Neural cell (in vitro differentiated cells): ENCODE data around the gene FGF16. TPM values are rescaled to one million over a fixed set of nuclear protein-coding genes. Genes with fewer than 3 reads are reported as not detected.

Experiments used
- H2AFZ ChIP-seq: fragments of 200-600, 300-800 bp; sonication (generic), shearing (Covaris generic); 2 replicates; pipeline ENCODE4 v1.6.0; 2014; ENCODE audit warnings: low read depth, mild to moderate bottlenecking, antibody characterized with exemption, low read length, moderate library complexity
- H3F3A ChIP-seq: fragments of 200-600 bp; shearing (Covaris generic); 2 replicates; pipeline ENCODE4 v1.6.1; 2016; ENCODE audit warnings: mild to moderate bottlenecking, moderate library complexity, mixed read lengths, antibody characterized with exemption, low read length; ENCODE audit not compliant: insufficient read depth, poor library complexity, severe bottlenecking
- H3K27ac ChIP-seq: fragments of 200-600, 300-800 bp; sonication (generic), shearing (Covaris generic); 2 replicates; pipeline ENCODE4 v1.5.1; 2014; ENCODE audit warnings: mild to moderate bottlenecking, low read length, moderate library complexity
- H3K27me3 ChIP-seq: fragments of 300-800, 200-600 bp; sonication (generic), shearing (Covaris generic); 2 replicates; pipeline ENCODE4 v1.6.0; 2014; ENCODE audit warnings: mild to moderate bottlenecking, low read depth, low read length, moderate library complexity; ENCODE audit not compliant: insufficient read depth
- H3K36me3 ChIP-seq: fragments of 300-800, 200-600 bp; sonication (generic), shearing (Covaris generic); 2 replicates; pipeline ENCODE4 v1.5.1; 2014; ENCODE audit warnings: mild to moderate bottlenecking, antibody characterized with exemption, low read length, moderate library complexity; ENCODE audit not compliant: insufficient read depth
- H3K4me2 ChIP-seq: fragments of 300-800, 200-600 bp; sonication (generic), shearing (Covaris generic); 2 replicates; pipeline ENCODE4 v1.6.0; 2014; ENCODE audit warnings: mild to moderate bottlenecking, low read length
- H3K4me3 ChIP-seq: fragments of 300-800, 200-600 bp; sonication (generic), shearing (Covaris generic); 2 replicates; pipeline ENCODE4 v1.5.1; 2014; ENCODE audit warnings: mild to moderate bottlenecking, low read length, moderate library complexity
- H3K79me2 ChIP-seq: fragments of 200-600 bp; shearing (Covaris generic); replicated peaks from 2 replicates; pipeline ENCODE4 v1.6.0; 2014; ENCODE audit warnings: mild to moderate bottlenecking, low read length, moderate library complexity; ENCODE audit not compliant: insufficient read depth
- H3K9ac ChIP-seq: fragments of 300-800, 200-600 bp; sonication (generic), shearing (Covaris generic); 2 replicates; pipeline ENCODE4 v1.6.1; 2016; ENCODE audit warnings: mild to moderate bottlenecking, low read length, mixed read lengths
- H3K9me2 ChIP-seq: fragments of 200-600 bp; shearing (Covaris generic); 2 replicates; pipeline ENCODE4 v1.6.1; 2016; ENCODE audit warnings: mild to moderate bottlenecking, low read length, mixed read lengths; ENCODE audit not compliant: insufficient read depth
- H3K9me3 ChIP-seq: fragments of 200-600, 300-800 bp; sonication (generic), shearing (Covaris generic); 2 replicates; pipeline ENCODE4 v1.6.1; 2016; ENCODE audit warnings: mild to moderate bottlenecking, mixed run types, low read length, moderate library complexity, mixed read lengths
- H4K20me1 ChIP-seq: fragments of 200-600 bp; shearing (Covaris generic); 2 replicates; pipeline ENCODE4 v1.6.1; 2016; ENCODE audit warnings: mild to moderate bottlenecking, mixed run types; ENCODE audit not compliant: insufficient read depth
- CTCF ChIP-seq: fragments of 450-650 bp; IDR thresholded peaks from 2 replicates; pipeline ENCODE4 v1.5.1; 2014; ENCODE audit warnings: antibody characterized with exemption, mild to moderate bottlenecking, moderate library complexity; ENCODE audit not compliant: poor library complexity, severe bottlenecking
- EP300 ChIP-seq: fragments of 450-650 bp; conservative IDR thresholded peaks from 2 replicates; pipeline ENCODE4 v1.6.1; 2014; ENCODE audit warnings: antibody characterized with exemption, mild to moderate bottlenecking, moderate library complexity; ENCODE audit not compliant: poor library complexity, severe bottlenecking
- EZH2 ChIP-seq: fragments of 200-600, 300-800 bp; shearing (Covaris generic), sonication (generic); IDR thresholded peaks from 2 replicates; pipeline ENCODE4 v1.6.1; 2014; ENCODE audit warnings: antibody characterized with exemption, low read length, borderline replicate concordance, mild to moderate bottlenecking; ENCODE audit not compliant: insufficient read depth, poor library complexity, severe bottlenecking
- MXI1 ChIP-seq: fragments of 450-650 bp; conservative IDR thresholded peaks from 2 replicates; pipeline ENCODE4 v1.6.1; 2014; ENCODE audit warnings: antibody characterized with exemption, mild to moderate bottlenecking; ENCODE audit not compliant: poor library complexity, severe bottlenecking
- POLR2AphosphoS5 ChIP-seq: IDR thresholded peaks from 2 replicates; pipeline ENCODE4 v1.6.1; 2012
- REST ChIP-seq: IDR thresholded peaks from 2 replicates; pipeline ENCODE4 v1.6.1; 2012; ENCODE audit warnings: borderline replicate concordance
- SMC3 ChIP-seq: fragments of 450-650 bp; conservative IDR thresholded peaks from 2 replicates; pipeline ENCODE4 v1.6.1; 2014; ENCODE audit warnings: antibody characterized with exemption, mild to moderate bottlenecking, moderate library complexity; ENCODE audit not compliant: poor library complexity
- TAF1 ChIP-seq: IDR thresholded peaks from 2 replicates; pipeline ENCODE4 v1.6.1; 2012; ENCODE audit warnings: low read depth
- polyA plus RNA-seq: library from polyadenylated mRNA; depleted of rRNA; stranded (reverse); fragments of >200 nt; gene quantifications from 2 replicates; pipeline ENCODE4 v1.2.3, GENCODE V29; 2014

FGF16 gene
- polyA plus RNA-seq, 1 donor from 2014 or later = not detected

- Histone ChIP-seq H3K9me3 (no peaks in the 10 kb centered on the region), H3K9me2 (no peaks in the 10 kb centered on the region), H3K4me2 (no peak overlapping the region), H4K20me1 (no peaks in the 10 kb centered on the region), H3K27ac (no peak overlapping the region), H3K4me3 (no peak overlapping the region), H3F3A (no peaks in the 10 kb centered on the region), H3K36me3 (no peaks in the 10 kb centered on the region), H3K27me3 (no peaks in the 10 kb centered on the region), H3K79me2 (no peaks in the 10 kb centered on the region), H2AFZ (no peak overlapping the region), H3K9ac (no peak overlapping the region)
- TF ChIP-seq CTCF (no peak), EZH2 (no peak), SMC3 (no peak), POLR2AphosphoS5 (no peak), TAF1 (no peak), REST (no peak), MXI1 (no peak)
Observed at GRCh38 chrX:77502951-77503525, 55.8 kb downstream of the FGF16 start.

- Histone ChIP-seq H2AFZ (no peak overlapping the region), H3K4me3 (no peak overlapping the region), H3K27me3 (no peaks in the 10 kb centered on the region), H3K9ac (no peak overlapping the region), H4K20me1 (no peaks in the 10 kb centered on the region), H3K27ac (no peak overlapping the region), H3F3A (no peaks in the 10 kb centered on the region), H3K9me2 (no peaks in the 10 kb centered on the region), H3K79me2 (no peaks in the 10 kb centered on the region), H3K36me3 (no peaks in the 10 kb centered on the region), H3K4me2 (no peak overlapping the region), H3K9me3 (no peaks in the 10 kb centered on the region)
- TF ChIP-seq REST (no peak), EZH2 (no peak), EP300 (no peak), POLR2AphosphoS5 (no peak), SMC3 (no peak)
Observed at GRCh38 chrX:77505227-77505626, 58.0 kb downstream of the FGF16 start.
